HG02623 (cell line): ENCODE measurements around the gene XPNPEP2.

ENCODE experiments used
- ATAC-seq: cut with Tn5 transposase; IDR thresholded peaks from one replicate; pipeline ENCODE4 v1.9.1; 2021; ENCODE audit warnings: moderate library complexity; ENCODE audit not compliant: unreplicated experiment

Gene XPNPEP2

DNA sequence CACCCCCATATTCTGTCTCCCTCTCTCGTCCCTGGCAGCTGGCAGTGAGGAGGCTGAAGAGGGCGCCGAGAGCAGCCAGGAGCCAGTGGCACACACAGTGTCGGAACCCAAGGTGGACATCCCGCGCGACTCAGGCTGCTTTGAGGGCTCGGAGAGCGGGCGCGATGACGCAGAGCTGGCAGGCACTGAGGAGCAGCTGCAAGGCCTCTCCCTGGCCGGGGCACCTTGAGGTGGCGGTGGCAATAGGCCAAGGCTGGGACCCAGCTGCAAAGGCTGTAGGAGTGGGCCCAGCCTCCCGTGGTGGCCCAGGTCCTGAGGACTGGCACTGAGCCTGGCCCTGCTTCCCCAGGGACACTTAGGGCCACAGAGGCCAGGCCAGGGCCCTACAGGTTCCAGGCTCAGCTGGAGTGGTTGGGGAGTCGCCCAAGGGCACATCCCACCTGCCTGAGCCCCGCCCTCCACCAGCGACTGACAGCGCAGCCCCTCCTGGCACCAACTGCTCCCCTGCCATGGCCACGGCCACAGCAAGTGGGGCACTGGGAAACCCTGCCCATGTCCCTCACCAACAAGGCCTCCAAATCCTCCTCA lies 54.9 kb downstream of the XPNPEP2 start:
- ATAC-seq = no peak

DNA sequence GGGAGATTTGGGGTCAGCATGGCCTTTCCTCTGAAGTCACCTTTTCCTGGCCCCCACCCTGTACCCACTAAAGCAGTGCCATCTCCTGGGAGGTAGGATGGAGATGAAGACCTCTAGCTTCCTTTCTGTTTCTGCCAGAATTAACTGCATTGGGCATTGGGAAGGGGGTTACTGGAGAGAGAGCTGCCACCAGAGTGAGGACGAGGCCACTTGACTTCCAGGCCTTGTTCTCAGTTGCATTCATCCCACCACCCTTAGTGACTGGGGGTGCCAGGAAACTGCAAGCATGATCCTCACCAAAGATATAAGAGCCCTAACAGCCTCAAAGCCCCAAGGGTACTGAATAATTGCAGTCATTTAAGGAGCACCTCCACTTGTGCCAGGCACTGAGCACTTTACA lies 56.8 kb downstream of the XPNPEP2 start:
- no peak for ATAC-seq

DNA sequence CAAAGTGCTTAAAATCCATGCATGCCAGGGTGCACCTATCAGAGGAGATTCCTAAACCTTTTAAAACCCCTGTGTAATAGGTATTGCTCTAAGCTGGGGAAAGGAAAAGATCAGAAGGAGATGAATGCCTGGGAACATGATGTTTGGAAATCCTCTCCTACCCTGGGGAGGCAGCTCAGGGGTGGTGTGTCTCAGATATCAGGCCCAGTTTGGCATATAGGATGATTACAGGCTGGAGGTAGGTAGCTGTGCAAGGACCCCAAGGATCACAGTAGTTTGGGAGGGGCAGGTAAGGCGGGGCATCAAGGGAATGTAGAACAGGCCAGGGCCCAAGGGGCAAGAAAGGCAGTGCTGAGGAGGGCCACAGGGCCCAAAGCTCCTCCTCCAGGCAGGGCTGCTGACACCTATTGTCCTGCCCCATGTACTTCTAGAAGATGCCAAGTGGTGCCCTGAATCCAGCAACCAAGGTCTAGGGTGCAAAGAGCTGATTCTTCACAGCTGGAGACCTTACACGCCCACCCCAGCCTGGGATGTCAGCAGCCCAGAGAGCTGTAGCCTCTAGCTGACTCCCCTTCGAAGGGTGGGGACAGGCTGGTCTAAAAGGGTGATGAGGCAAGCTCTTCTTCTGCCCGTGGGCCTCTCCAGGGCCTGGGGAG lies 58.6 kb downstream of the XPNPEP2 start:
- ATAC-seq = no peak

DNA sequence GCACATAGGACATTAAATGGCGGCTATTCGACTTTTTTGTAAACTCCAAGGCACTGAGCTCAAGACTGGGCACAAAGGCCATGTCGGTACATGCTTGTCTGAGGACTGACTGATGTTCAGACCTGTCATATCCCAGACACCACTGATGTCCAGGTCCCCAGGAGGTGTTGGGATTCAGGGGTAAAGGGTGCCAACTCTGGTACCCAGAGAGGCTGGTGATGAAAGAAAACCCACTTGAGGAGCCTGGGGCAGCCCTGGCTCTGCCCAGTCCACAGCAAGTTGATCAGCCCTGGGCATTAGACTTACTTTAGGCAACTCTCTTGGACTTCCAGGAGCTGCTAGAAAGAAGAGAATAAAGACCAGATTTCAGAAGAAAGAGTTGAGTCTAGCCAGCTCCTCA lies 59.7 kb downstream of the XPNPEP2 start:
- ATAC-seq = no peak

DNA sequence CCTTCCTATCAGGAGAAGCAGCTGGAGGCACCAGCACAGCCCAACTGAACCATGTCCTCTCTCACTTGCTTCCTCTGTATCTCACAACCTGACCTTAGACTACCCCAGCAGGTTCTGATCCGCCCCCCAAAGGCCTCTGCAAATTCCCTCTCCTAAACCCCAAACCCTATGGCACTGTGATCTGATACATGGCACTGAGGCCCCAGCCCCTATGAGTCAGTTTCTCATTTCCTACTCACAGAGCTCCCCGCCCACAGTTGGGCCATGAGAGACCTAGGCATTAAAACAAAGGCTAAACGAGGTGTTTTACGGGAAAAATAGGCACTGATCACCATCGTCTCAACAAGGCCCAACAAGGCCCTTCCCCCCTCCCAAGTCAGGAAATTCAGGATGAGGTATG lies 60.1 kb downstream of the XPNPEP2 start:
- no peak for ATAC-seq

DNA sequence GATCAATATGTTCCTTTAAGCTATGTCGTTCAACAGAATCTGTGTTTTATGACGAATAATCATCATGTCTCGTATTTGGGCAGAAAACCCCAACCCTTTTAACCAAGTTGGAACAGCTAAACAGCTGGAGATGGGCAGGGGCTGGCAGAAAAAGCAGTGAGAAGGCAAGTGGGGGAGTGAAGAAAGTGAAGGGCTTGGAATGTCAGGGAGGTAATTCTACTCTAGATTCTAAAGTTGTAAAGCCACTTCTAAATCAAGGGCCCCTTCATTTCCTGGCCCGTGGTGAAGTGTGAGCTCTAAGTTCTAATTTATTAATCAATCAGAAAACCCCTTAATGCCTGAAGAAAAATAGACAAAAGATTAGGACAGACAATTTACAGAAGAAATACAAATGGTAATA lies 61.4 kb downstream of the XPNPEP2 start:
- ATAC-seq = no peak

DNA sequence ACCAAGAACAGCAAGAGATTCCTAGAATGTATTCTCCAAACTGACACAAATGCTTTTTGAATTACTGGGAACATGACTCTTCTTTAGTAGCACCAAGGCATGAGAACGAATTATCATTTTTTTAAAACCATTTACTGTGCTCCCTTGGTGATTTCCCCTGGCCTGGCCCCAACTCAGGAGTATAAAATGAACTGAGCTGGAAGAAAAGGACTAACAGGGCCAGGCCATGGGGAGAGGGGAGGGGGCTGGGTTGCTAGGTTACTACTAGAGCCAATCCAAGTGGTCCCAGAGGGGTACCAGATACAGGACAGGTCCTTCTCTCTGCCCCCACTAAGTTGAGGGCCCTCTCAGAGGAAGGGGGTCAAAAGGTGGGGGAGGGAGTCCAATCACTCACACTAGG lies 64.1 kb downstream of the XPNPEP2 start:
- ATAC-seq = no peak

DNA sequence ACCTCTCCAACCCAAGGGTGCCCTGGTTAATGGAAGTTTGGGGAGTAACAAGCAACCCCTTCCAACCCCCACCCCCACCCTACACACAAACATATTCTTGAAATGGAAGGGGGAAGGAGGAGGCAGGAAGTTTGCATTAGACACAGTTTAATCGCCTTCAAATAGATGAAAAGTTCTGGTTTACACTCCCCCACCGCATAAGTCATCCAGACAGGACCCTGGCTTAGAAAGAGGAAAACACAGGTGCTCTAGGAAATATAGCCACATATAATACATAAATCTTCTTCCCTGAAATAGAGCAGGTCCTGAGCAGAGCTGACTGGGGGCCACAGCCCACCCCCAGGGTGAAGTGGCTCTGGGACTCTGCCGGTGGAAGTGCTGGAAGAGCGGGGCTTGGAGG lies 66.0 kb downstream of the XPNPEP2 start:
- no peak for ATAC-seq

DNA sequence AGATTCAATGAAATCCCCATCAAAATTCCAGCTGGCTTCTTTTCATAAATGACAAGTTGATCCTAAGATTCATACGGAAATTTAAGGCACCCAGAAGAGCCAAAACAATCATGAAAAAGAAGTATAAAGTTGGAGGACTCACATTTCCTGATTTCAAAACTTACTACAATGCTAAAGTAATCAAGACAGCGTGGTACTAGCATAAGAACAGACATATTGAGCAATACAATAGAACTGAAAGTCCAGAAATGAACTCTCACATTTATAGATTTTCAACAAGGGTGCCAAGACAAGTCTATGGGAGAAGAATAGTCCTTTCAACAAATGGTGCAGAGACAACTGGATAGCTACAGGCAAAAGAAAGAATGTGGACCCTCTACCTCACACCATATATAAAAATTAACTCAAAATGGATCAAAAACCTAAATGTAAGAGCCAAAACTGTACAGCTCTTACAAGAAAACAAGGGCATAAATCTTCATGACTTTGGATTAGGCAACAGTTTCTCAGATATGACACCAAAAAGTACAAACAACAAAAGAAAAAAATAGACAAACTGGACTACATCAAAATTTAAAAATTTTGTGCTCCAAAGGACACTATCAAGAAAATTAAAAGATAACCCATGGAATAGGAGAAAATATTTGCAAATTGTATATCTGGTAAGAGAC lies 69.5 kb downstream of the XPNPEP2 start:
- no peak for ATAC-seq

DNA sequence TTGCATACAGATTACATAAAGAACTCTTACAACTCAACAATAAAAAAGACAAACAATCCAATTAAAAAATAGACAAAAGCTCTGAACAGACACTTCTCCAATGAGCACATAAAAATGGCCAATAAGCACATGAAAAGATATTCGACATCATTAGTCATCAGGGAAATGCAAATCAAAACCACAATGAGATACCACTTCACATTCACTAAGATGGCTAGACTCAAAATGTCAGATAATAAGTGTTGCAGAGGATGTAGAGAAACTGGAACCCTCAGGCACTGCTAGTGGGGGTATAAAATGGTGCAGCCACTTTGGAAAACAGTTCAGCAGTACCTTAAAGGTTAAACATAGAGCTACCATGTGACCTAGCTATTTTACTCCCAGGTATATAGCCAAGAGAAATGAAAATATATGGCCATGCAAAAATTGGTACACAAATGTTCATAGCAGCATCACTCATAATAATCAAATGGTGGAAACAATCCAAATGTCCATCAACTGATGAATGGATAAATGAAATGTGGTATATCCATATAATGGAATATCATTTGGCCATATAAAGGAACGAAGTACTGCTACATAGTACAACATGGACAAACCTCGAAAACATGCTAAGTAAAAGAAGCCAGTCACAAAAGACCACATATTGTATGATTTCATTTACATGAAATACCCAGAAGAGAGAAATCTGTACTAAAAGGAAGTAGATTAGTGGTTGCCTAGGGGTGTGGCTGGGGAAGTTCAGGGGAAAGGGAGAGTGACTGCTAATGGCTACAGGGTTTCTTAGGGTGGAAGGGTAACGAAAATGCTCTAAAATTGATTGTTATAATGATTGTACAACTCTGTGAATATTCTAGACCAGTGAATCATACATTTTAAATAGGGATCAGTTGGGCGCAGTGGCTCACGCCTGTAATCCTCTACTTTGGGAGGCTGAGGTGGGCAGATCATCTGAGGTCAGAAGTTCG lies 70.3 kb downstream of the XPNPEP2 start:
- no peak for ATAC-seq

DNA sequence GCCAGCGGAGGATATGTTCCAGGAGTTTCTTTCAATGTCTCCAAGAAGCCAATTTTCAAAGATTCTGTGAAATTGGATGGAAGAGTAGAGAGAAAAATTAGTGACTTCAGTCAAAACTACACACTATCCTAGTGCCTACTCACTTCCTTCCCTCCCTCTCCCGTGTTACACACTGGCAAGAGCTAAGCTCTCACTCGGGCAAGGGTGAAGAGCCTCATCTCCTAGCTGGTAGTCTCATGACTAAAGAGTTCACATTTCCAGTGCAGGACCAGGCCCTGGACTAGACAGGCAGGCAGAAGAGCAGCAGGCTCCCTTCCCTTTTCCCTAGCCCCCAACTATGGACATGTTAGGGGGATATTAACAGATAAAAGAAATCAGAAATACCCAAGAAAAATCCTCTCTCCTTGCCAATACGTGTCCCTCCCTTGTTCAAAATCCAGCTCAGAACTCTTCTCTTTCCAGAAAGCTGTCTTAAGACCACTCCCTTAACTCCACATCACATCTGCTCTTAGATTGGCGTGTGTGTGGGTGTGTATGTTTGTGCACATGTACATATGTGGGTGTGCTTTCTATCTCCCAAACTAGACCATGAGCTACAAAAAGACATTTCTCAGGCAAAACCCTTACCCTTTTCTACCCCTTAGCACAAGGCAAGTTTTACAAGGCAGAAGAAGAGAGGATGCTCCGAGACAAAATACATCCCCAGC lies 75.0 kb downstream of the XPNPEP2 start:
- no peak for ATAC-seq

DNA sequence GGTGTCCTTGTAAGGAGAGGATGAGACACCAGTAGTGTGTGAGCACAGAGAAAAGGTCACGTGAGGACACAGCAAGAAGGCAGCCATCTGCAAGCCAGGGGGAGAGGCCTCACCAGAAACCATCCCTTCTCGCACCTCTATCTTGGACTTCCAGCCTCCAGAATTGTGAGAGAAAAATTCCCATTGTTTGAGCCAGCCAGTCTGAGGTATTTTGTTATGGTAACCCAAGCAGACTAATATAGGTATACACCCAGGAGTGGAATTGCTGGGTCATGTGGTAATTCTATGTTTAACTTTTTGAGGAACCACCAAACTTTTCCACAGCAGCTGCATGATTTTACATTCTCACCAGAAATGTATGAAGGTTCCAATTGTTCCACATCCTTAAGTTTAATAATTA lies 79.3 kb downstream of the XPNPEP2 start:
- no peak for ATAC-seq
